Measurements from ENCODE around the gene MEF2B. TPM values are rescaled to one million over a fixed set of nuclear protein-coding genes. Genes with fewer than 3 reads are reported as not detected.

Gene MEF2B
- total RNA-seq, 2 experiments from 2014 or later: 5.2 TPM

GRCh38 chr19:19205416-19206410 is 35.6 kb upstream of the MEF2B start:
- DNase-seq (no peak), ATAC-seq (ENCODE audit: low read depth) (no peak)
- POLR2A ChIA-PET: interaction anchor here (1.1 to 1.5 kb wide), 2 partner anchors 12 to 14 kb away, joined by 3 to 4 read pairs; partner anchors contain the start of genes BORCS8 and RFXANK
- peaks cover 2% of the 10 kb centered on the region for H3K27me3 Mint-ChIP-seq
- peaks cover 2% of the 10 kb centered on the region for H3K9me3 Mint-ChIP-seq
- no peak overlapping the region for H3K4me3 Mint-ChIP-seq
- no peaks in the 10 kb centered on the region for H3K36me3 Mint-ChIP-seq
- peaks cover 21% of the 10 kb centered on the region for H3K4me1 Mint-ChIP-seq
- no peak overlapping the region for H3K27ac Mint-ChIP-seq

DNA sequence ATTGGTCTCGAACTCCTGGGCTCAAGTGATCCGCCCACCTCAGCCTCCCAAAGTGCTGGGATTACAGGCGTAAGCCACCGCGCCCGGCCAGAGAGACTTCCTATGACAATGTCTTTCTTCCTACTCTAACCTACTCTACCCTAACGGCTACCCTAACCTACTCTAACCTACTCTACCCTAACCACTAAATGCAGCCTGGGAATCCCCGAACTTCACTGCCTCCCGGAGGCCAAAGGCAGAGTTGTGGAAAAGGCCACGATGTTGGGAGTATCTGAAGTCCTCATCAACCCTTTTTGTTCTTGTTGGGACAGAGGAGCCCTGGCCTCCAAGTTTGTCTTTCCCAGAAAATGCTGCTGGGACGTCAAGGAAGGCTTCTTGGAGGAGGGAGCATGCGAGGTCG is 34.1 kb upstream of the MEF2B start:
- H3K4me1 Mint-ChIP-seq: peaks cover 21% of the 10 kb centered on the region
- no peak for ATAC-seq (ENCODE audit: low read depth)
- POLR2A ChIA-PET: interaction anchor here (0.6 to 2.9 kb wide), 4 partner anchors 11 to 682 kb away, joined by 3 to 58 read pairs (median 3); partner anchors contain the start of genes BORCS8, ELL, NDUFA13 and RFXANK

GRCh38 chr19:19203012-19203856 is 33.2 kb upstream of the MEF2B start, which contains the start of gene NR2C2AP:
TSS of gene NR2C2AP (minus strand) at chr19:19203414. CDS start at chr19:19203060, 354 bp downstream.
- peaks cover 2% of the 10 kb centered on the region for H3K9me3 Mint-ChIP-seq
- H3K27me3 Mint-ChIP-seq: peaks cover 2% of the 10 kb centered on the region
- POLR2A ChIA-PET: interaction anchor here (0.5 to 2.9 kb wide), 12 partner anchors 10 to 1439 kb away, joined by 3 to 58 read pairs (median 3); partner anchors contain the start of genes BORCS8, COPE, DDX49 and ELL
- H3K27ac Mint-ChIP-seq: peak within 1 kb of the TSS; percentile 84
- H3K4me3 Mint-ChIP-seq: peak within 1 kb of the TSS; percentile 90
- H3K4me1 Mint-ChIP-seq: peaks cover 21% of the 10 kb centered on the region
- ATAC-seq (ENCODE audit: low read depth) (peak; percentile 91), DNase-seq (peak; percentile 93)
- H3K36me3 Mint-ChIP-seq: peaks cover 5% of the 10 kb centered on the region

More for the DNA sequence above, 34.1 kb upstream of the MEF2B start:
- H3K4me3 Mint-ChIP-seq: peak overlapping the region; percentile 51
- DNase-seq: no peak
- peaks cover 2% of the 10 kb centered on the region for H3K9me3 Mint-ChIP-seq
- no peaks in the 10 kb centered on the region for H3K36me3 Mint-ChIP-seq
- peak overlapping the region; percentile 67 for H3K27ac Mint-ChIP-seq
- H3K27me3 Mint-ChIP-seq: peaks cover 2% of the 10 kb centered on the region

GRCh38 chr19:19202707-19203011 is 32.6 kb upstream of the MEF2B start:
- Mint-ChIP-seq H3K4me1 (peaks cover 20% of the 10 kb centered on the region), H3K27ac (peak overlapping the region; percentile 84), H3K9me3 (peaks cover 2% of the 10 kb centered on the region), H3K4me3 (peak overlapping the region; percentile 90), H3K27me3 (peaks cover 2% of the 10 kb centered on the region), H3K36me3 (peaks cover 6% of the 10 kb centered on the region)
- POLR2A ChIA-PET: interaction anchor here (0.6 to 2.9 kb wide), 4 partner anchors 10 to 371 kb away, joined by 3 to 58 read pairs (median 4); partner anchors contain the start of genes BORCS8 and RFXANK
- ATAC-seq (ENCODE audit: low read depth) (no peak), DNase-seq (no peak)

DNA sequence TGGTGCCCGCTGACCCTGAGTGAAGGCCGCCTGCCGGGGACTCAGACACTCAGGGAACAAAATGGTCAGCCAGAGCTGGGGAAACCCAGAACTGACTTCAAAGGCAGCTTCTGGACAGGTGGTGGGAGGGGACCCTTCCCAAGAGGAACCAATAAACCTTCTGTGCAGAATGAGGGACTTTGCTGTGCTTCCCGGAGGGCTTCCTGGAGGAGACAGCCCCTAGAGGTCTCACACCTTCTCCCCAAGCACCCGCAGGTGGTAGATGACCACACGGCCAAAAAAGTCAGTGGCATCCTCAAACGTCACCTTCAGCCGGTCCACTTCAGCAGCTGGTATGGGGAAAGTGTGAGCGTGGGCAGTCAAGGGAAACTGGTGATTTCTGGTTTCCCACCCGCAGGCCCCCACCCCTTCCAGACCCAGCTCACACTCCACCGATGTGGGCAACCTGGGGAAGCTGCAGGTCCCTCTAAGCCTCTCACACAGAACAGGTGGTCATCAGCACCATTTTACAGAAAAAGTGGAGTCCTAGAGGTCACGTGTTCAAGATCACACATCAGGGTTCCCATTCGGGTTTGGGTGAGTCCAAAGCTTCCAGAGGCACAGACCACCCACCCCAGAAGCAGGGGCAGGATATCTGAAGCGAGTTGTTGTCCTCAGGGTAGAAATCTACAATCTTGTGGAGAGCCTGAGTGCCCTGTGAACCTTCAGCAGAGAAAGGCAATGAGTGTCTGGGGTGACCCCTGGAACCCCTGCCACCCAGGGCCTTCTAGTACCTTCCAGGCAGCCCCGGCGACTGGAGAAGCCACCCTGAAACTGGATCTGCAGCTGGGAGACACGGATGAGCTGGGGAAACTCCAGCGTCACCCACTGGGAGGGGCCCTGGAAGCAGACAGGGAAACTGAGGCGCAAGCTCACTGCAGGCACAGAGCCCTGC is 31.9 kb upstream of the MEF2B start:
- Mint-ChIP-seq H3K4me3 (peak overlapping the region; percentile 90), H3K27ac (peak overlapping the region; percentile 84), H3K27me3 (no peaks in the 10 kb centered on the region), H3K9me3 (no peaks in the 10 kb centered on the region), H3K36me3 (peaks cover 6% of the 10 kb centered on the region), H3K4me1 (peaks cover 13% of the 10 kb centered on the region)
- no peak for ATAC-seq (ENCODE audit: low read depth)
- POLR2A ChIA-PET: interaction anchor here (0.6 to 2.9 kb wide), 2 partner anchors 9 to 268 kb away, joined by 5 to 58 read pairs; partner anchors contain the start of genes BORCS8 and RFXANK
- no peak for DNase-seq

- H3K9me3 Mint-ChIP-seq: no peaks in the 10 kb centered on the region
- POLR2A ChIA-PET: interaction anchor here (0.6 to 4.3 kb wide), 3 partner anchors 9 to 317 kb away, joined by 3 to 58 read pairs (median 3); partner anchors contain the start of gene NR2C2AP
- H3K27ac Mint-ChIP-seq: peak overlapping the region; percentile 99
- H3K4me1 Mint-ChIP-seq: peaks cover 23% of the 10 kb centered on the region
- H3K36me3 Mint-ChIP-seq: peaks cover 15% of the 10 kb centered on the region
- H3K4me3 Mint-ChIP-seq: peak overlapping the region; percentile 96
- ATAC-seq (ENCODE audit: low read depth): no peak
- H3K27me3 Mint-ChIP-seq: no peaks in the 10 kb centered on the region
- no peak for DNase-seq
Measured at GRCh38 chr19:19193926-19194325, 23.9 kb upstream of the MEF2B start.

DNA sequence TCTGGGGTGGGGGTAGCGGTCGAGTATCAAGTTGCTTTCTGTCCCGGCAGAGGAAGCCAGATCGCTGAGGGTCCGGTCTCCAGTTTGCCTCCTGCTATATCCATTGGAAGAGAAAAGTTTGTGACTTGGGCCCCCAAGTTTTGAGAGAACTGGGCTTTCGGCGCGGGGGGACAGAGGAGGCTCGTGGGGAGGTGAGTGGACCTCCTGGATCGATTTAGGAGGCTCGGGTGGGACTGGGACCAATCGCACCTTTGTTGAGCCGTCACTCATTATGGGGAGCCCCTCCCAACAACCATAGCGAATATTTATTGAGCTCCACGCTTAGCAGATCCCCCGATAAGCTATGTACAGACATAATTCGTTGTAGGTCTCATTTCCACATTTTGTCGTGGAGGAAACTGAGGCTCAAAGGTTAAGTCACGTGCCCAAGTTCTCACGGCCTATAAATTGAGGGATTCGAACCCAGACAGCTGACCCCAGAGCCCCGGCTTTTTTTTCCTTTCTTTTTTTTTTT is 22.9 kb upstream of the MEF2B start:
- peak; percentile 3 for ATAC-seq (ENCODE audit: low read depth)
- POLR2A ChIA-PET: interaction anchor here (0.6 to 4.3 kb wide), 5 partner anchors 10 to 988 kb away, joined by 3 to 58 read pairs (median 4); partner anchors contain the start of gene NR2C2AP
- peaks cover 23% of the 10 kb centered on the region for H3K4me1 Mint-ChIP-seq
- H3K4me3 Mint-ChIP-seq: peak overlapping the region; percentile 96
- no peaks in the 10 kb centered on the region for H3K9me3 Mint-ChIP-seq
- peak overlapping the region; percentile 99 for H3K27ac Mint-ChIP-seq
- no peak for DNase-seq
- no peaks in the 10 kb centered on the region for H3K27me3 Mint-ChIP-seq
- H3K36me3 Mint-ChIP-seq: peaks cover 9% of the 10 kb centered on the region

- POLR2A ChIA-PET: interaction anchor here (0.7 to 4.3 kb wide), 5 partner anchors 10 to 988 kb away, joined by 3 to 58 read pairs (median 4); partner anchors contain the start of gene NR2C2AP
- peaks cover 23% of the 10 kb centered on the region for H3K4me1 Mint-ChIP-seq
Measured at GRCh38 chr19:19192078-19192882, 22.2 kb upstream of the MEF2B start, which contains the start of the genes BORCS8 and RFXANK. TSS of gene BORCS8 (minus strand) at chr19:19192152. CDS start at chr19:19192117, 35 bp downstream. TSS of gene RFXANK (plus strand) at chr19:19192258. CDS start at chr19:19193947, 1,689 bp downstream.

DNA sequence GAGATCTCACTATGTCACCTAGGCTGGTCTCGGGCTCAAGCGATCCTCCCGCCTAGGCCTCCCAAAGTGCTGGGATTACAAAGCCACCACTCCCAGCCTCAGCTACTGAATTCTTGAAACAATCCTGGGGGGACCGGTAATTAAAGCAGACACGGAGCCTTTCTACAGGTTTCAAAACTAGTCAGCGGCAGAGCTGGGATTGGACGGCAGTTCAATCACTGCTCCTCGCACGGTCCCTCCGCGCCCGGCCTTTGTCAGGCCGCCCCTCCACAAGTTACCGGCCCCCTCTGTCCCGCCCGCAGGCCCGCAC is 21.7 kb upstream of the MEF2B start:
- Mint-ChIP-seq H3K4me1 (peaks cover 25% of the 10 kb centered on the region), H3K27ac (peak overlapping the region; percentile 99), H3K4me3 (peak overlapping the region; percentile 96), H3K36me3 (peaks cover 11% of the 10 kb centered on the region), H3K27me3 (no peaks in the 10 kb centered on the region), H3K9me3 (no peaks in the 10 kb centered on the region)
- POLR2A ChIA-PET: interaction anchor here (0.6 to 4.3 kb wide), 5 partner anchors 11 to 313 kb away, joined by 3 to 58 read pairs (median 3); partner anchors contain the start of gene NR2C2AP
- DNase-seq: no peak
- no peak for ATAC-seq (ENCODE audit: low read depth)

More at GRCh38 chr19:19192078-19192882, 22.2 kb upstream of the MEF2B start, which contains the start of the genes BORCS8 and RFXANK:
- peak within 1 kb of the TSS; percentile 96 for H3K4me3 Mint-ChIP-seq
- DNase-seq (peak; percentile 94), ATAC-seq (ENCODE audit: low read depth) (peak; percentile 90)
- peaks cover 9% of the 10 kb centered on the region for H3K36me3 Mint-ChIP-seq
- H3K9me3 Mint-ChIP-seq: no peaks in the 10 kb centered on the region
- H3K27ac Mint-ChIP-seq: peak within 1 kb of the TSS; percentile 99
- H3K27me3 Mint-ChIP-seq: no peaks in the 10 kb centered on the region

GRCh38 chr19:19186742-19187141 is 16.7 kb upstream of the MEF2B start:
- POLR2A ChIA-PET: no interaction called here
- no peaks in the 10 kb centered on the region for H3K9me3 Mint-ChIP-seq
- H3K27me3 Mint-ChIP-seq: no peaks in the 10 kb centered on the region
- DNase-seq: no peak
- H3K36me3 Mint-ChIP-seq: peaks cover 27% of the 10 kb centered on the region
- no peak overlapping the region for H3K4me3 Mint-ChIP-seq
- H3K27ac Mint-ChIP-seq: no peak overlapping the region
- peaks cover 17% of the 10 kb centered on the region for H3K4me1 Mint-ChIP-seq
- no peak for ATAC-seq (ENCODE audit: low read depth)
